Measurements from ENCODE around the gene DTX3L.

DTX3L gene

GRCh38 chr3:122558605-122559004, 5.5 kb upstream of the DTX3L start:
- H3K9me2 ChIP-seq (replicated peaks; ENCODE audit: low read depth, low read length) = no peaks in the 10 kb centered on the region
- H3K4me2 ChIP-seq (ENCODE audit: low read depth, low read length, poor library complexity, severe bottlenecking) = no peak overlapping the region
- no peaks in the 10 kb centered on the region for H3F3A ChIP-seq (ENCODE audit: low read depth)
- H3K9me3 ChIP-seq (ENCODE audit: insufficient read depth, low read depth, low read length) = no peaks in the 10 kb centered on the region
- H3K4me3 ChIP-seq (ENCODE audit: low read length, poor library complexity, severe bottlenecking) = no peak overlapping the region
- no peak overlapping the region for H3K9ac ChIP-seq (ENCODE audit: low read depth, low read length, poor library complexity, severe bottlenecking)
- no peaks in the 10 kb centered on the region for H3K36me3 ChIP-seq (ENCODE audit: insufficient read depth, low read length)
- 0 out of 2 replicates have a peak, but pooled peaks cover 2% of the 10 kb centered on the region for H3K79me2 ChIP-seq (ENCODE audit: insufficient read depth, low read length)
- H3K27me3 ChIP-seq (ENCODE audit: insufficient read depth, low read length, poor library complexity, severe bottlenecking) = no peaks in the 10 kb centered on the region
- no peak overlapping the region for H2AFZ ChIP-seq (ENCODE audit: low read length)
- H3K4me1 ChIP-seq (ENCODE audit: insufficient read depth, low read length, poor library complexity, severe bottlenecking) = peaks cover 11% of the 10 kb centered on the region
- no peaks in the 10 kb centered on the region for H4K20me1 ChIP-seq (ENCODE audit: insufficient read depth, low read length, poor library complexity, severe bottlenecking)
- TF ChIP-seq CTCF (conservative IDR thresholded peaks at IDR 0.05; ENCODE audit: low read length) = no peak
- TF ChIP-seq EZH2phosphoT487 (IDR thresholded peaks at IDR 0.05; ENCODE audit: borderline replicate concordance) = no peak

- peaks cover 18% of the 10 kb centered on the region for H3K4me1 ChIP-seq (ENCODE audit: insufficient read depth, low read length, poor library complexity, severe bottlenecking)
- no peak overlapping the region for H2AFZ ChIP-seq (ENCODE audit: low read length)
- no peak overlapping the region for H3K4me2 ChIP-seq (ENCODE audit: low read depth, low read length, poor library complexity, severe bottlenecking)
- peaks cover 11% of the 10 kb centered on the region for H3K79me2 ChIP-seq (ENCODE audit: insufficient read depth, low read length)
- H3K9me3 ChIP-seq (ENCODE audit: insufficient read depth, low read depth, low read length) = no peaks in the 10 kb centered on the region
- TF ChIP-seq EZH2phosphoT487 (IDR thresholded peaks at IDR 0.05; ENCODE audit: borderline replicate concordance) = no peak
- TF ChIP-seq CTCF (conservative IDR thresholded peaks at IDR 0.05; ENCODE audit: low read length) = no peak
- H3K27me3 ChIP-seq (ENCODE audit: insufficient read depth, low read length, poor library complexity, severe bottlenecking) = no peaks in the 10 kb centered on the region
- no peak overlapping the region for H3K9ac ChIP-seq (ENCODE audit: low read depth, low read length, poor library complexity, severe bottlenecking)
- no peaks in the 10 kb centered on the region for H4K20me1 ChIP-seq (ENCODE audit: insufficient read depth, low read length, poor library complexity, severe bottlenecking)
- H3K4me3 ChIP-seq (ENCODE audit: low read length, poor library complexity, severe bottlenecking) = no peak overlapping the region
- H3K36me3 ChIP-seq (ENCODE audit: insufficient read depth, low read length) = no peaks in the 10 kb centered on the region
- H3F3A ChIP-seq (ENCODE audit: low read depth) = no peaks in the 10 kb centered on the region
- H3K9me2 ChIP-seq (replicated peaks; ENCODE audit: low read depth, low read length) = no peaks in the 10 kb centered on the region
Measured at GRCh38 chr3:122559906-122560305, 4.2 kb upstream of the DTX3L start.

- Histone ChIP-seq H3K9me3 (ENCODE audit: insufficient read depth, low read depth, low read length) (no peaks in the 10 kb centered on the region), H3K4me2 (ENCODE audit: low read depth, low read length, poor library complexity, severe bottlenecking) (no peak overlapping the region)
Measured at GRCh38 chr3:122560680-122561079, 3.5 kb upstream of the DTX3L start.

More at GRCh38 chr3:122560680-122561079, 3.5 kb upstream of the DTX3L start:
- no peak for TF ChIP-seq EZH2phosphoT487 (IDR thresholded peaks at IDR 0.05; ENCODE audit: borderline replicate concordance)
- peak; percentile 73 for TF ChIP-seq CTCF (conservative IDR thresholded peaks at IDR 0.05; ENCODE audit: low read length)
- H3K9ac ChIP-seq (ENCODE audit: low read depth, low read length, poor library complexity, severe bottlenecking) = no peak overlapping the region
- H3K9me2 ChIP-seq (replicated peaks; ENCODE audit: low read depth, low read length) = no peaks in the 10 kb centered on the region
- H3K27me3 ChIP-seq (ENCODE audit: insufficient read depth, low read length, poor library complexity, severe bottlenecking) = no peaks in the 10 kb centered on the region
- no peak overlapping the region for H2AFZ ChIP-seq (ENCODE audit: low read length)
- peaks cover 24% of the 10 kb centered on the region for H3K4me1 ChIP-seq (ENCODE audit: insufficient read depth, low read length, poor library complexity, severe bottlenecking)
- peaks cover 19% of the 10 kb centered on the region for H3K79me2 ChIP-seq (ENCODE audit: insufficient read depth, low read length)
- no peaks in the 10 kb centered on the region for H4K20me1 ChIP-seq (ENCODE audit: insufficient read depth, low read length, poor library complexity, severe bottlenecking)
- no peak overlapping the region for H3K4me3 ChIP-seq (ENCODE audit: low read length, poor library complexity, severe bottlenecking)
- H3F3A ChIP-seq (ENCODE audit: low read depth) = no peaks in the 10 kb centered on the region
- H3K36me3 ChIP-seq (ENCODE audit: insufficient read depth, low read length) = no peaks in the 10 kb centered on the region
